ENCODE measurements around the gene CYTH1. TPM values are rescaled to one million over a fixed set of nuclear protein-coding genes. Genes with fewer than 3 reads are reported as not detected.
A peak's percentile ranks its signal among the peaks of the same experiment; 100 is the strongest.

Gene CYTH1
- total RNA-seq, 2 experiments from 2014 or later = 288 to 309 TPM

GRCh38 chr17:78803186-78803845 is 21.2 kb upstream of the CYTH1 start:
- no peak for DNase-seq

GRCh38 chr17:78802459-78802858 is 20.4 kb upstream of the CYTH1 start:
- POLR2A ChIA-PET = interaction anchor here (1.2 to 4.6 kb wide), 3 partner anchors 15 to 66 kb away, joined by 3 to 20 read pairs (median 4); partner anchors contain the start of gene USP36
- H3K27me3 Mint-ChIP-seq = no peaks in the 10 kb centered on the region
- peak overlapping the region; percentile 84 for H3K27ac Mint-ChIP-seq
- CTCF ChIA-PET = no interaction called here
- peaks cover 83% of the 10 kb centered on the region for H3K4me1 Mint-ChIP-seq
- no peak for DNase-seq
- H3K4me3 Mint-ChIP-seq = peak overlapping the region; percentile 83
- peaks cover 81% of the 10 kb centered on the region for H3K36me3 Mint-ChIP-seq (ENCODE audit: low read depth)
- no peaks in the 10 kb centered on the region for H3K9me3 Mint-ChIP-seq

More at GRCh38 chr17:78803186-78803845, 21.2 kb upstream of the CYTH1 start:
- peak overlapping the region; percentile 84 for H3K27ac Mint-ChIP-seq
- CTCF ChIA-PET = interaction anchor here (2.5 kb wide), 1 partner anchor 94 kb away, joined by 10 read pairs; no protein-coding TSS in a partner anchor
- POLR2A ChIA-PET = interaction anchor here (0.9 to 5.4 kb wide), 10 partner anchors 13 to 67 kb away, joined by 3 to 51 read pairs (median 7); partner anchors contain the start of gene USP36
- H3K9me3 Mint-ChIP-seq = no peaks in the 10 kb centered on the region
- no peaks in the 10 kb centered on the region for H3K27me3 Mint-ChIP-seq
- peak overlapping the region; percentile 83 for H3K4me3 Mint-ChIP-seq
- H3K4me1 Mint-ChIP-seq = peaks cover 81% of the 10 kb centered on the region
- peaks cover 79% of the 10 kb centered on the region for H3K36me3 Mint-ChIP-seq (ENCODE audit: low read depth)

GRCh38 chr17:78802008-78802407 is 19.9 kb upstream of the CYTH1 start:
- H3K27ac Mint-ChIP-seq = no peak overlapping the region
- H3K36me3 Mint-ChIP-seq (ENCODE audit: low read depth) = peaks cover 81% of the 10 kb centered on the region
- no peaks in the 10 kb centered on the region for H3K27me3 Mint-ChIP-seq
- H3K9me3 Mint-ChIP-seq = no peaks in the 10 kb centered on the region
- CTCF ChIA-PET = no interaction called here
- peaks cover 80% of the 10 kb centered on the region for H3K4me1 Mint-ChIP-seq
- H3K4me3 Mint-ChIP-seq = peak overlapping the region; percentile 83
- POLR2A ChIA-PET = interaction anchor here (0.9 to 4.6 kb wide), 4 partner anchors 12 to 39 kb away, joined by 3 to 20 read pairs (median 4); partner anchors contain the start of gene USP36
- DNase-seq = no peak

GRCh38 chr17:78800132-78800931 is 18.3 kb upstream of the CYTH1 start:
- Mint-ChIP-seq H3K4me3 (no peak overlapping the region), H3K36me3 (ENCODE audit: low read depth) (peaks cover 81% of the 10 kb centered on the region), H3K4me1 (peaks cover 78% of the 10 kb centered on the region), H3K27ac (peak overlapping the region; percentile 18), H3K9me3 (no peaks in the 10 kb centered on the region), H3K27me3 (no peaks in the 10 kb centered on the region)
- ChIA-PET POLR2A (interaction anchor here (0.7 to 2.4 kb wide), 4 partner anchors 11 to 92 kb away, joined by 3 to 16 read pairs (median 4); no protein-coding TSS in a partner anchor), CTCF (interaction anchor here (0.7 to 2.3 kb wide), 5 partner anchors 11 to 1358 kb away, joined by 3 to 10 read pairs (median 4); no protein-coding TSS in a partner anchor)
- no peak for DNase-seq

- peaks cover 87% of the 10 kb centered on the region for H3K36me3 Mint-ChIP-seq (ENCODE audit: low read depth)
- ChIA-PET CTCF (interaction anchor here (0.8 to 2.3 kb wide), 7 partner anchors 8 to 302 kb away, joined by 3 to 10 read pairs (median 4); no protein-coding TSS in a partner anchor), POLR2A (interaction anchor here (0.8 to 2.4 kb wide), 5 partner anchors 10 to 91 kb away, joined by 3 to 16 read pairs (median 5); no protein-coding TSS in a partner anchor)
- H3K4me1 Mint-ChIP-seq = peaks cover 77% of the 10 kb centered on the region
- no peaks in the 10 kb centered on the region for H3K9me3 Mint-ChIP-seq
- peak overlapping the region; percentile 37 for H3K4me3 Mint-ChIP-seq
- no peaks in the 10 kb centered on the region for H3K27me3 Mint-ChIP-seq
- no peak for DNase-seq
- H3K27ac Mint-ChIP-seq = peak overlapping the region; percentile 86
These were observed 16.9 kb upstream of the CYTH1 start for GRCh38 chr17:78798695-78799559.

GRCh38 chr17:78797691-78798585 is 15.9 kb upstream of the CYTH1 start:
- Mint-ChIP-seq H3K9me3 (no peaks in the 10 kb centered on the region), H3K4me3 (no peak overlapping the region), H3K27me3 (no peaks in the 10 kb centered on the region), H3K4me1 (peaks cover 72% of the 10 kb centered on the region), H3K36me3 (ENCODE audit: low read depth) (peaks cover 84% of the 10 kb centered on the region), H3K27ac (peak overlapping the region; percentile 18)
- CTCF ChIA-PET = interaction anchor here (1.0 to 1.1 kb wide), 2 partner anchors 13 to 301 kb away, joined by 3 to 4 read pairs; no protein-coding TSS in a partner anchor
- POLR2A ChIA-PET = interaction anchor here (1.0 to 2.4 kb wide), 5 partner anchors 9 to 72 kb away, joined by 3 to 16 read pairs (median 5); no protein-coding TSS in a partner anchor
- DNase-seq = no peak

GRCh38 chr17:78797213-78797612 is 15.1 kb upstream of the CYTH1 start:
- Mint-ChIP-seq H3K27ac (no peak overlapping the region), H3K36me3 (ENCODE audit: low read depth) (peaks cover 77% of the 10 kb centered on the region), H3K4me3 (no peak overlapping the region), H3K9me3 (no peaks in the 10 kb centered on the region), H3K4me1 (peaks cover 65% of the 10 kb centered on the region), H3K27me3 (no peaks in the 10 kb centered on the region)
- ChIA-PET CTCF (interaction anchor here (1.0 to 1.1 kb wide), 2 partner anchors 12 to 49 kb away, joined by 3 to 4 read pairs; no protein-coding TSS in a partner anchor), POLR2A (interaction anchor here (1.8 kb wide), 1 partner anchor 12 kb away, joined by 5 read pairs; no protein-coding TSS in a partner anchor)
- no peak for DNase-seq

- ChIA-PET POLR2A (interaction anchor here (0.5 to 1.8 kb wide), 2 partner anchors 9 to 12 kb away, joined by 3 to 5 read pairs; no protein-coding TSS in a partner anchor), CTCF (interaction anchor here (1.1 kb wide), 1 partner anchor 48 kb away, joined by 3 read pairs; no protein-coding TSS in a partner anchor)
- no peak for DNase-seq
- Mint-ChIP-seq H3K9me3 (no peaks in the 10 kb centered on the region), H3K4me1 (peaks cover 66% of the 10 kb centered on the region), H3K36me3 (ENCODE audit: low read depth) (peaks cover 81% of the 10 kb centered on the region), H3K27ac (no peak overlapping the region), H3K4me3 (no peak overlapping the region), H3K27me3 (no peaks in the 10 kb centered on the region)
These were observed 14.4 kb upstream of the CYTH1 start for GRCh38 chr17:78796517-78796900.

GRCh38 chr17:78795861-78796516 is 13.9 kb upstream of the CYTH1 start:
- peaks cover 78% of the 10 kb centered on the region for H3K36me3 Mint-ChIP-seq (ENCODE audit: low read depth)
- H3K4me1 Mint-ChIP-seq = peaks cover 67% of the 10 kb centered on the region
- ChIA-PET POLR2A (interaction anchor here (0.5 to 2.0 kb wide), 4 partner anchors 8 to 16 kb away, joined by 3 to 5 read pairs (median 4); partner anchors contain the start of gene CYTH1), CTCF (interaction anchor here (0.8 to 1.1 kb wide), 2 partner anchors 24 to 47 kb away, joined by 3 read pairs; no protein-coding TSS in a partner anchor)
- H3K27ac Mint-ChIP-seq = no peak overlapping the region
- no peak overlapping the region for H3K4me3 Mint-ChIP-seq
- no peaks in the 10 kb centered on the region for H3K9me3 Mint-ChIP-seq
- no peaks in the 10 kb centered on the region for H3K27me3 Mint-ChIP-seq
- no peak for DNase-seq

GRCh38 chr17:78794864-78795640 is 13.0 kb upstream of the CYTH1 start:
- Mint-ChIP-seq H3K27ac (peak overlapping the region; percentile 17), H3K4me3 (no peak overlapping the region), H3K9me3 (no peaks in the 10 kb centered on the region), H3K27me3 (no peaks in the 10 kb centered on the region), H3K4me1 (peaks cover 67% of the 10 kb centered on the region), H3K36me3 (ENCODE audit: low read depth) (peaks cover 78% of the 10 kb centered on the region)
- CTCF ChIA-PET = interaction anchor here (0.8 kb wide), 1 partner anchor 25 kb away, joined by 3 read pairs; no protein-coding TSS in a partner anchor
- DNase-seq = no peak
- POLR2A ChIA-PET = interaction anchor here (0.7 to 2.0 kb wide), 2 partner anchors 13 to 15 kb away, joined by 3 to 5 read pairs; partner anchors contain the start of gene CYTH1
